Kidney epithelial cell (primary cell): ENCODE measurements around the gene TTC9B. TPM values are rescaled to one million over a fixed set of nuclear protein-coding genes. Genes with fewer than 3 reads are reported as not detected.

ENCODE experiments used
- DNase-seq: peaks from one replicate; pipeline ENCODE4 v3.0.0-alpha.2; 2010; ENCODE audit warnings: low read depth
- H3K27me3 ChIP-seq: 2 replicates; pipeline ENCODE4 v1.6.0; 2011; ENCODE audit warnings: low read length; ENCODE audit not compliant: control insufficient read depth, insufficient read depth
- H3K36me3 ChIP-seq: 2 replicates; pipeline ENCODE4 v1.5.1; 2011; ENCODE audit warnings: low read length; ENCODE audit not compliant: control insufficient read depth, insufficient read depth
- H3K4me3 ChIP-seq: 2 replicates; pipeline ENCODE4 v1.5.1; 2011; ENCODE audit warnings: low read depth, mild to moderate bottlenecking, control low read depth, low read length
- total RNA-seq: library from RNA; depleted of rRNA; stranded (reverse); fragments of >200 nt; gene quantifications from 2 replicates; pipeline ENCODE4 v1.2.3, GENCODE V29; 2015
- TF ChIP-seq, protein P1 (sequence below): IDR thresholded peaks from 2 replicates; pipeline ENCODE4 v1.5.1; 2011; ENCODE audit warnings: mild to moderate bottlenecking, moderate library complexity, low read length, control low read depth, inconsistent platforms; ENCODE audit not compliant: insufficient read depth, poor library complexity, severe bottlenecking

The TTC9B gene
- total RNA-seq, 1 donor from 2014 or later: not detected

DNA sequence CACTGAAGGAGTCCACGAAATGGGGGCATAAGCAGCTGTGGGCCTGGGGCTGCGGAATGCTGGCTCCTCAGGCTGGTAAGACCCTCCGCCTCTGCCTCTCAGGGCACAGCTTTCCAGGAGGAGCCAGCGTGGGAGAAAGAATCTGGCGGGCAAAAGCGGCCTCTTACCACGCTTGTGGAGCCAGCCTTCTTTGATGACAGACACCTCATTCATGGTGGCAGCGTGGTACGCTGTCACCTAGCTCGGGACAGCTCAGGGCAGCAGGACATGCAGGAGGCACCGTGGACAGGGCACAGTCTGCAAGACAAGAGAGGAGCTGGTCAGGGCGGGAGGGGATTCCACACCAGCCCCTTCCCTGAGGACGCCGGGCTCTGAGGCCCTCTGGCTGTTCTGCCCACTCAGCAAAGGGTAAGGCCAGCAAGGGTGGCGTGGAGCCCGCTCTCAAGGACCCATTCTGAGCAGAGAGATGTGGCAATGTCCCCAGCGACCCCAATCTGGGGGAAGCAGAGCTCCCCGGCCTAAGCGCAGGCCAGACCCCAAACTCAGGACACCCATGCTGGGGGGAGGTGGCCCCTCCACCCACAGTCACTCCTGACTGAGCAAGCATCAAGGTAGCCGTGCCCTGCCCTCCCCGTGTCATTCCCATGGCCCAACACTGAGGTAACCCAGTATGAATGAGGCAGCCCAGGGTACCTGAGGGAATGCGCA is 47.0 kb upstream of the TTC9B start:
- no peak for DNase-seq
- no peaks in the 10 kb centered on the region for H3K27me3 ChIP-seq
- no peaks in the 10 kb centered on the region for H3K36me3 ChIP-seq
- TF ChIP-seq, protein P1, sequence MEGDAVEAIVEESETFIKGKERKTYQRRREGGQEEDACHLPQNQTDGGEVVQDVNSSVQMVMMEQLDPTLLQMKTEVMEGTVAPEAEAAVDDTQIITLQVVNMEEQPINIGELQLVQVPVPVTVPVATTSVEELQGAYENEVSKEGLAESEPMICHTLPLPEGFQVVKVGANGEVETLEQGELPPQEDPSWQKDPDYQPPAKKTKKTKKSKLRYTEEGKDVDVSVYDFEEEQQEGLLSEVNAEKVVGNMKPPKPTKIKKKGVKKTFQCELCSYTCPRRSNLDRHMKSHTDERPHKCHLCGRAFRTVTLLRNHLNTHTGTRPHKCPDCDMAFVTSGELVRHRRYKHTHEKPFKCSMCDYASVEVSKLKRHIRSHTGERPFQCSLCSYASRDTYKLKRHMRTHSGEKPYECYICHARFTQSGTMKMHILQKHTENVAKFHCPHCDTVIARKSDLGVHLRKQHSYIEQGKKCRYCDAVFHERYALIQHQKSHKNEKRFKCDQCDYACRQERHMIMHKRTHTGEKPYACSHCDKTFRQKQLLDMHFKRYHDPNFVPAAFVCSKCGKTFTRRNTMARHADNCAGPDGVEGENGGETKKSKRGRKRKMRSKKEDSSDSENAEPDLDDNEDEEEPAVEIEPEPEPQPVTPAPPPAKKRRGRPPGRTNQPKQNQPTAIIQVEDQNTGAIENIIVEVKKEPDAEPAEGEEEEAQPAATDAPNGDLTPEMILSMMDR: no peak
- H3K4me3 ChIP-seq: no peak overlapping the region

DNA sequence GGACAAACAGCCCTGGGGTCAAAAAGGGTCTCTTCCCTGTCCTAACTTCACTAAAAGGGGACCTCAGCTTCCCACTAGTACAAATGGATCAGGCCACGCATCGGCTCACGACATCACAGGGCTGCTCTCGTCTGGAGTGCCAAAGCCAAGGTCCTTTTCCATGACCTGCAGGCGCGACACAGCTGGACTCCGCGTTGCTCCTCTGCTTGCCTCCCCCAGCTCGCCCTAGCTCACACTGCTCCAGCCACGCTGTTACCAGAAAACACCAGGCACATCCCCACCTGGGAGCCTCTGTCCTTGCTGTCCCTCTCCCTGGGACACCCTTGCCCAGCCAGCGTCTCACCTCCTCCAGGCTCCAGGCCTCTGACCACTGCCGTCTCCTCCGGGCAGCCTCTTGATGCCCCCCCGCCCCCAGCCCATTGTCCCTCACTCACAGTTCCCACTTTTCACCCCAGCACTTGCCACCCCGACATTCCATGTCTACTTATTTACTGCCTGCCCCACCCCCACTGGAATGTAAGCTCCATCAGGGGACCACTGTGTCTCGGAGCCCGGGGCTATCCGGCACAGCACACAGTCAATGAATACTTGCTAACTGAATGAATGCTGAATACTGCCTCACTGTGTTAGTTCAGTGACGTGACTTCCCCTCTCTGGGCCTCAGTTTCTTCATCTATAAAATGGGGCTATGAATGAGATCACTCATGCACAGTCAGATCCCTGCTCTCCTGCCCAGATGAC is 46.3 kb upstream of the TTC9B start:
- no peaks in the 10 kb centered on the region for H3K27me3 ChIP-seq
- H3K4me3 ChIP-seq: no peak overlapping the region
- H3K36me3 ChIP-seq: no peaks in the 10 kb centered on the region
- TF ChIP-seq, protein P1: no peak
- no peak for DNase-seq

DNA sequence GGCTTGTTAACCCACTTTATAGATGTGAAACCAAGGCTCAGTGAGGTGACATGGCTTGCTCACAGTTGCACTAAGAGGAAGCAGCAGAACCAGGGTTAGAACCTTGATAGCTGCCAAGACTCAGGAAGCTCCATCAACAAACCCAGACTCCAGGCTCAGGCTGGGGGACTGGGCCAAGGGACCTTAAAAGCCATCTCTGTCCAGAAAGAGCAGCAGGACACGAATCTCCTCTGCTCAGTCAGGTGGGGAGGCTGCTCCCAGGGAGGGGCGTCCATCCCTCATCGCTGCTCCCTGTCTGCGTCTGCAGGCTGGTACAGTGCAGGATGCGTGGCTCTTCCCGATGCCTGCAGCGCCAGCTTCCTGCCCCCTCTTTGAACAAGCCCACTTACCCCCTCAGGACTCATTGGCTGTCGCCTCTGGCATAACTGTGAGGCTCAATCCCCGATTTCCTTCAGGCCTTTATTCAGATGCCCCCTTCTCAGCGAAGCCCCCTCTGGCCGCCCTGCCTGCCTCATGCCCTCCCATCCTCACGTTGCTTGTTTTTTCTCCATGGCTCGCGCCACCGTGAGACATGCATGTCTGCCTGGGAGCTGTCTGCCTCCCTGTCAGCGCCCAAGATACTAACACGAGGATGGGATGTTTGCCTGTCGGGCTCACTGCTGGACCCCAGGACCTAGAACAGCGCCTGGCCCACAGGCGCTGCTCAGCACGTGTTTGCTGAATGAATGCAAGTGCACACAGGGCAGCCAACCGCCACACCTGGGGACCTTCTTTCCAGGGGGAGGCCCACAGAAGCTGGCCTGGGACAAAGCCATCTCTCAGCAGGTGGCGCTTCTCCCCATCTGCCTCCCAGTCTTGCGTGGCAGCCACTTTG is 45.5 kb upstream of the TTC9B start:
- Histone ChIP-seq H3K27me3 (no peaks in the 10 kb centered on the region), H3K36me3 (no peaks in the 10 kb centered on the region), H3K4me3 (no peak overlapping the region)
- no peak for DNase-seq
- TF ChIP-seq, protein P1: no peak

DNA sequence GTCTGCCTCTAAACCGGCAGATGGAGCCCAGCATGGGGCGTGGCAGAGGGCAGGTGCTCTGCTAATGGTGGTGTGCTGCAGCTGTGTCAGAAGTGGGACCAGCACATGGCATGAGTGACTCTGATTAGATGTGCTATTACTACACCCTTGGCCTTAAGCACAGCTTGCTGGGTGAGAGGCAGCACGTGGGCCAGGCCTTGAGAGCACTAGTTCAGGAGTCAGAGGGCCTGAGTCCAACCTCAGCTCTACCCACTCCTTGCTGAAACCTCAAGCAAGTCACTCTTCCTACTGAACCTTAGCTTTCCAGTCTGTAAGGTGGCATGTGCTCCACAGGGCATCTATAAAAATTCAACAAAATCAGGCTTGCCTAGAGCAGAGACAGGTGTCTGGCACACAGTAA is 44.2 kb upstream of the TTC9B start:
- no peaks in the 10 kb centered on the region for H3K27me3 ChIP-seq
- no peaks in the 10 kb centered on the region for H3K36me3 ChIP-seq
- TF ChIP-seq, protein P1: no peak
- H3K4me3 ChIP-seq: no peak overlapping the region
- DNase-seq: no peak

DNA sequence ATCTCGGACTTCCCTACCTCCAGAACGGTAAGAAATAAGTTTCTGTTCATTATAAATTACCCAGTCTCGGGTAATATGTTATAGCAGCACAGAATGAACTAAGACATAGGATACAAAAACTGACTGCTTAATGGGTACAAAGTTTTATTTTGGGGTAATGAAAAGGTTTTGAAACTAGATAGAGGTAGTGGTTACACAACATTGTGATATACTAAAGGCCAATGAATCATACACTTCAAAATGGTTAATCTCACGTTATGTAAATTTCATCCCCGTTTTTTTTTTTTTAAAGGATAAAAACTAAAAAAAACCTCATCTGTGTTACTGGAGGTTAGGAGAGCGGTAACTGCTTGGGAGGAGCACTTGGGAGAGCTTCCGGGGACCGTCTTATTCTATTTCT is 43.4 kb upstream of the TTC9B start:
- no peaks in the 10 kb centered on the region for H3K36me3 ChIP-seq
- TF ChIP-seq, protein P1: no peak
- no peaks in the 10 kb centered on the region for H3K27me3 ChIP-seq
- no peak for DNase-seq
- H3K4me3 ChIP-seq: no peak overlapping the region
